ENCODE measurements around the gene FSD1. TPM values are rescaled to one million over a fixed set of nuclear protein-coding genes. Genes with fewer than 3 reads are reported as not detected.

The FSD1 gene
- total RNA-seq, 3 donors from 2014 or later: 0.64 to 2.0 (median 0.84) TPM

- no peak for DNase-seq
- intact Hi-C loops (cut with DNase I, micrococcal nuclease): loop anchor here (5.0 to 10.0 kb wide), 2 partner anchors 87 to 90 kb away; no protein-coding TSS in a partner anchor
- Histone ChIP-seq H3K36me3 (ENCODE audit: low read depth) (peaks cover 8% of the 10 kb centered on the region), H3K4me1 (ENCODE audit: low read depth) (peaks cover 14% of the 10 kb centered on the region), H3K9me3 (no peaks in the 10 kb centered on the region), H3K4me3 (no peak overlapping the region)
- no peak for ATAC-seq
- TF ChIP-seq CTCF (IDR thresholded peaks at IDR 0.05): no peak
Measured at GRCh38 chr19:4264812-4265211, 39.6 kb upstream of the FSD1 start.

GRCh38 chr19:4266253-4267000 lies 38.0 kb upstream of the FSD1 start:
- ATAC-seq (no peak), DNase-seq (no peak)
- no peak for TF ChIP-seq CTCF (IDR thresholded peaks at IDR 0.05)
- Histone ChIP-seq H3K9me3 (no peaks in the 10 kb centered on the region), H3K4me1 (ENCODE audit: low read depth) (peaks cover 14% of the 10 kb centered on the region), H3K4me3 (no peak overlapping the region), H3K36me3 (ENCODE audit: low read depth) (peaks cover 8% of the 10 kb centered on the region)
- intact Hi-C loops (cut with DNase I, micrococcal nuclease): loop anchor here (5.0 to 10.0 kb wide), 2 partner anchors 86 to 88 kb away; no protein-coding TSS in a partner anchor

GRCh38 chr19:4267101-4267900 lies 37.1 kb upstream of the FSD1 start:
- intact Hi-C loops (cut with DNase I, micrococcal nuclease): loop anchor here (5.0 to 10.0 kb wide), 2 partner anchors 85 to 88 kb away; no protein-coding TSS in a partner anchor
- H3K4me1 ChIP-seq (ENCODE audit: low read depth): peaks cover 14% of the 10 kb centered on the region
- ATAC-seq: peak; percentile 70
- no peaks in the 10 kb centered on the region for H3K9me3 ChIP-seq
- H3K4me3 ChIP-seq: no peak overlapping the region
- TF ChIP-seq CTCF (IDR thresholded peaks at IDR 0.05): peak; percentile 76
- H3K36me3 ChIP-seq (ENCODE audit: low read depth): peaks cover under 1% of the 10 kb centered on the region
- DNase-seq: peak; percentile 72 to 79 (median 74)

GRCh38 chr19:4267901-4268815 lies 36.2 kb upstream of the FSD1 start:
- Histone ChIP-seq H3K4me3 (no peak overlapping the region), H3K4me1 (ENCODE audit: low read depth) (peaks cover 14% of the 10 kb centered on the region), H3K36me3 (ENCODE audit: low read depth) (no peaks in the 10 kb centered on the region), H3K9me3 (no peaks in the 10 kb centered on the region)
- no peak for TF ChIP-seq CTCF (IDR thresholded peaks at IDR 0.05)
- DNase-seq: peak; percentile 55 to 79 (median 72)
- peak; percentile 84 for ATAC-seq
- intact Hi-C loops (cut with DNase I, micrococcal nuclease): loop anchor here (5.0 to 10.0 kb wide), 2 partner anchors 84 to 87 kb away; no protein-coding TSS in a partner anchor

Data from mucosa of descending colon (tissue), 3 donors.